22Rv1 (cell line): ENCODE data around the gene XIRP1.

Experiments used
- CTCF ChIP-seq: fragments of 450-650 bp; IDR thresholded peaks from 2 replicates; pipeline ENCODE4 v1.5.1; 2017; ENCODE audit warnings: mild to moderate bottlenecking
- ZFX ChIP-seq: fragments of 450-650 bp; IDR thresholded peaks from 2 replicates; pipeline ENCODE4 v1.6.1; 2017; ENCODE audit warnings: antibody characterized with exemption, borderline replicate concordance

- TF ChIP-seq CTCF (no peak), ZFX (no peak)
These were observed 18.9 kb downstream of the XIRP1 start for GRCh38 chr3:39173318-39174125.
